VCaP (cell line): Measurements from ENCODE around the gene TMOD1.

ENCODE experiments used
- H3K27ac ChIP-seq: fragments of 450-650 bp; 2 replicates; pipeline ENCODE4 v1.5.1; 2017
- TF ChIP-seq, protein P1 (sequence below): fragments of 450-650 bp; conservative IDR thresholded peaks from 2 replicates; pipeline ENCODE4 v1.5.1; 2017; ENCODE audit warnings: mild to moderate bottlenecking, moderate library complexity

Gene TMOD1

DNA sequence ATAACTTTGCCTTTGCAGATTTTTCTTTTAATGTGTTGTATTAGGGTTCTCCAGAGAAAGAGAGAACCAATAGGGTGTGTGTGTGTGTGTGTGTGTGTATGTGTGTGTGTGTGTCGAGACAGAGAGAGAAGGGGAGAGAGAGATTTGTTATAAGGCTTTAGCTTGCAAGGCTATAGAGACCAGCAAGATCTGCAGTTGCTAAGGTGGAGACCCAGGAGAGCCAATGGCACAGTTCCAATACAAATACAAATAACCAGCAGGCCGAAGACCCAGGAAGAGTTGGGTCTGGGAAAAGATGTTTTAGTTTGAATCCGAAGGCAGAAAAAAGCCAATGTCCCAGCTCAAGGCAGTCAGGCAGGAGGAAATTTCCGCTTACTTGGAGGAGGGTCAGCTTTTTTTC lies 23.0 kb downstream of the TMOD1 start:
- TF ChIP-seq, protein P1, sequence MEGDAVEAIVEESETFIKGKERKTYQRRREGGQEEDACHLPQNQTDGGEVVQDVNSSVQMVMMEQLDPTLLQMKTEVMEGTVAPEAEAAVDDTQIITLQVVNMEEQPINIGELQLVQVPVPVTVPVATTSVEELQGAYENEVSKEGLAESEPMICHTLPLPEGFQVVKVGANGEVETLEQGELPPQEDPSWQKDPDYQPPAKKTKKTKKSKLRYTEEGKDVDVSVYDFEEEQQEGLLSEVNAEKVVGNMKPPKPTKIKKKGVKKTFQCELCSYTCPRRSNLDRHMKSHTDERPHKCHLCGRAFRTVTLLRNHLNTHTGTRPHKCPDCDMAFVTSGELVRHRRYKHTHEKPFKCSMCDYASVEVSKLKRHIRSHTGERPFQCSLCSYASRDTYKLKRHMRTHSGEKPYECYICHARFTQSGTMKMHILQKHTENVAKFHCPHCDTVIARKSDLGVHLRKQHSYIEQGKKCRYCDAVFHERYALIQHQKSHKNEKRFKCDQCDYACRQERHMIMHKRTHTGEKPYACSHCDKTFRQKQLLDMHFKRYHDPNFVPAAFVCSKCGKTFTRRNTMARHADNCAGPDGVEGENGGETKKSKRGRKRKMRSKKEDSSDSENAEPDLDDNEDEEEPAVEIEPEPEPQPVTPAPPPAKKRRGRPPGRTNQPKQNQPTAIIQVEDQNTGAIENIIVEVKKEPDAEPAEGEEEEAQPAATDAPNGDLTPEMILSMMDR = no peak
- peak overlapping the region; percentile 8; the same call in 1 of the 2 replicates for H3K27ac ChIP-seq

DNA sequence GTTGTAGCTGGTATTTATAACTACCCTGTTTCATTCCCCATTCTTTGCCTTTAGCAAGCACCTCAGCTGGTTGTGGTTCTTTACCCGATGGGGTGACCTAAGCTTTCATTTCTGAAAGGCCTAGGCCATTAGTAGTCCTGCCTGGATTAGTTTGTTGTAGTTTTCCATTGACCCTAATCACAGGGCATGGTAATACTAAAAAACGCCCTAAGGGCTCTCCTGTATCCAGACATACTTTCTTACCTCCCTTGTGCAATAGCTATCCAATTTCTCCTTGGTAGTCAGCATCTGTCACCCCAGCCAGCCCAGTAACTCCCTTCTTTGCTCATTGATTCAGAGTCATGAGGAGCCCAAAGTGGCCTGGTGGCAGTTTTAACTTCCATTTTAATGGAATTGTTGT lies 24.0 kb downstream of the TMOD1 start:
- TF ChIP-seq, protein P1 = no peak
- H3K27ac ChIP-seq = no peak overlapping the region

DNA sequence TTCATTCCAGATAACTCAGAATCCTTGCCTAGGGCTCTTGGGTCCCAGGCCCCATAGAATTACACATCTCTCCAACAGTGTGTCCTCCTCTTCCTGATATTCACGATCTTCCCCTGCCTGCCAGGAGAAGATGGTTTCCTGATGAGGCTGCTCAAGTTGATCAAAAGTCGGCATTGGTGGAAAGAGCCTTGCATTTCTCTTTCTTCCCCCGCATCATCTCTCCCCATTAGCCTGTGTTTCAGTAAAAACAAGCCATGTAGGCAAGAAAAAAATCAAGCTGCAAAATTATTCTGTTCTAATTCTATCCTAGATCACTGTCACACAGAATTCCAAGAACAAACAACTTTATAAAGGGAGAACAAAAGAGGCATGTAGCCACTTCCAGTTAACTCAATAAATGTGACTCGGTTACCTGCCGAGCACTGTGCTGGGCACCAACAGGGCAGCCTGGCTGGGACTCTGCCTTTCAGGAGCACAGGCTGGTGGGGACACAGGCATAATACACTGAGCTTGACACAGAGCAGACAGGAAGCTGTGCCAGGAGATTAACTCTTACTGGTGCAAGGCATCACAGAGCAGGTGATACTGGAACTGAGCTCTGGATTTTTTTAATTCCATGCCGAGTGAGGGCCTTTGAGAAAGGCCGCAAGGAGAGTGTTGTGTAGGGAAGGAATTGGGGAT lies 25.6 kb downstream of the TMOD1 start:
- H3K27ac ChIP-seq = no peak overlapping the region
- TF ChIP-seq, protein P1 = no peak

DNA sequence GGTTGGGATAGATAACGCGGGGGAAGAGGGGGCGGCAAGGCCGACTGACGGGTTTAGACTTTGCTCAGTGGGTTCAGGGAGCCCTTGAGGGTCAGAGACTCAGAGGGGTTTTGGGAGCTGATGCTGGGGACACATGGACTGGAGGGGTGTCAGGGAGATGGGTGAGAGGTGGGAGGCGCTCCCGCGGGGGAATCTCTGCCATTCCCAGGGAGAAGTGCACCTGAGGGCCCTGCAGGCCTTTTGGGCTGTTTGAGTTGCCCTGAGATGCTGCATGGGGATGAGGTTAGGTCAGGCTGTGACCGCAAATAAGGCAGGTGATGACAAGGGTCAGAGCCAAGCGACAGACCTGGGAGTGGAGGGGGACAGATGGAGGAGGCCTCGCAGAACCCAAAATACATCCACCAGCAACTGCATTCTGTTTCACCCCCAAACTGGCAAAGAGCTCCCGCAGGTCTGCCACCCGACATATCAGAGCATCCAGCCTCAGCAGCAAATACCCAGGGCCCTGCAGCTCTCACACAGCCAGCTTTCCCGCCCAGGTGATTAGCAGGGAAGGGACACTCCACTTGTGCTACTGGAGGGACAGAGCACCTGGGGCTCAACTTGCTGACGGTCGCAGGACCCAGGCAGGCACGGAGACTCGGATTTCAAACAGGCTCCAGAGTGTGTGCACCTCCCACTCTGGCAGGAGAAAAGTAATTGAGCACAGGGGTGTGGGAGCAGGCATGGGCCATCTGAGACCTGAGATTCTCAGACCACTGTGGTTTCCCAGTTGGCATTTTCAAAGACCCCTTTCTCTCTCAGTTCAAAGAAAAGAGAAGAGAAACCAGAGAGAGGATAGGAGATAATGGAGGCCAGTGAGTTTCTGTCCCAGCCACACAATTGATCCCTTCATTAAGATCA lies 26.4 kb downstream of the TMOD1 start:
- TF ChIP-seq, protein P1 = no peak
- no peak overlapping the region for H3K27ac ChIP-seq

DNA sequence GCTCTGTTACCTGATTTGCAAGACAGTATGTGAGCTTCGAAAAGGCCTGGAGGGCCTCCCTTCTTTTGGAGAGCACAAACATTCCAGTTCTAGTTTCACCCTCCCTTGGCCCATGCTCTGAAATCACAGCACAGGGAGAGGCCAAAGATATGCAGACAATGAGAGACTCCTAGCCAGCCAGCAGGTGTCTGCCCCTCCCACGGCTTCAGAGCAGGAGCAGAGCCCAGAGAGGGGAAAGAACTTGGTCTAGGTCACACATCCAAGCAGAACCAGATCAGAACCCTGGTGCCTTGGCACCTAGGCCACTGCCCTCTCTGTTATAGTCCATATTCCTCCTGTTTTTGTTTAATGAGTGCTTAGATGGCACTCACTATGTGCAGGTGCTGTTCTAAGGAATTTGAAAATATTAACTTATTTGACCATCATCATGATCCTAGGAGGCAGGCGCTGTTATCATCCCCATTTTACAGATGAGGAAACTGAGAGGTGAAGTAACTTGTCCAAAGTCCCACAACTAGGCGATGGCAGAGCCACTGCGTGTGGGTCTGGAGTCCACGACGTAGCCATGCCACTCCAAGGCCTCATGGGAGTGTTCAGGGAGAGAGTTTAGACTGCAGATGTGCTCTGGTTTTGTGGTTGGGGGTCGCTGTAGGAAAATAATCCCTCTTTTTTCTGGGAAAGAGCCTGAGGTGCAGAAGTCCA lies 27.2 kb downstream of the TMOD1 start:
- no peak overlapping the region for H3K27ac ChIP-seq
- TF ChIP-seq, protein P1 = no peak

DNA sequence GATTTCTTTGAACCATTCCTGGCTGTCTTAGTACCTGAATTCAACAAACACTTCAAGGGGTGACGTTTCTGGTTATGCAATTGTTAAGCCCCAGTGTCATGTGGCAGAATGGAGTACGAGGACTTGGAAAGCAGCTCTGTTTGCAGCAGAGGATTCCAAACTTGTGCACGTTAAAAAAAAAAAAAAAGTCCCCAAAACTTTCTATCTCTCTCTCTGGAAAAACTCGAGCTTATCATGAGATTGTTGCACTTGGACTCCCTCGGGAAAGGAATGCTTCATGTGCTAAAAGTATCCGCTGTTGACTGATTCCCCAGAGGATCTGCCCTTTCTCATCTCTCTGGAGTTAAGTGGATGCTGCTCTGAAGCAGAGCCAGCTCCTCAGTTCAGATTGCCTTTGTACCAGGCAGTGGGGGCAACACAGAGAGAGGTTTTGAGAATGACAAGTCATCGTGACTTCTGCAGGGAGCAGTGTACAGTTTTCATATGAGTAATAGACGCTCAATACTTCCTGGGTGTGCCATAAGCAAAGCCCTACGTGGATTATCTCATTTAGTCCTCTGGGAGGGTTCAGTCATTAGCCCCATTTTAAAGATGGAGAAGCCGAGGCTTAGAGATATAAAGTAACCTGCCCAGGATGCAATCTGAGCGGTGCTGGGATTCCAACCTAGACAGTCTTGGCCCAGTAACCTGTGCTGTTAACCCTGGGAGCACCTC lies 28.1 kb downstream of the TMOD1 start:
- no peak overlapping the region for H3K27ac ChIP-seq
- TF ChIP-seq, protein P1 = no peak
